Vagina (tissue), 2 donors: ENCODE measurements around the gene MORF4L1. TPM values are rescaled to one million over a fixed set of nuclear protein-coding genes. Genes with fewer than 3 reads are reported as not detected.

Experiments used
- DNase-seq, 2 donors: peaks; one replicate each; pipeline ENCODE4 v3.0.0-alpha.2; 2017; ENCODE audit errors: extremely low spot score in 2 of 2
- H3K27ac ChIP-seq: fragments of 200-600 bp; sonication (generic); one replicate; pipeline ENCODE4 v1.5.1; 2019
- H3K27me3 ChIP-seq: fragments of 200-600 bp; sonication (generic); one replicate; pipeline ENCODE4 v1.5.1; 2019
- H3K36me3 ChIP-seq, 2 donors: fragments of 200-600 bp; sonication (generic); one replicate each; pipeline ENCODE4 v1.5.1; 2017 to 2019
- H3K4me1 ChIP-seq: fragments of 200-600 bp; sonication (generic); one replicate; pipeline ENCODE4 v1.5.1; 2019
- H3K4me3 ChIP-seq, 2 donors: fragments of 200-600 bp; sonication (generic); 1 replicate in 1 of 2; 2 replicates in 1 of 2; pipeline ENCODE4 v1.5.1; 2016 to 2019
- H3K9me3 ChIP-seq: fragments of 200-600 bp; sonication (generic); one replicate; pipeline ENCODE4 v1.5.1; 2019
- CTCF ChIP-seq, 3 experiments: fragments of 450-650 bp in 2 of 3; fragments of 200-600 bp in 1 of 3; sonication (generic) in 1 of 3; IDR thresholded peaks; one replicate each; pipeline ENCODE4 v1.5.1; 2017 to 2019; ENCODE audit warnings: antibody characterized with exemption in 3 of 3, mild to moderate bottlenecking in 2 of 3, moderate library complexity in 2 of 3
- POLR2A ChIP-seq, 2 donors: fragments of 450-650 bp; IDR thresholded peaks; one replicate each; pipeline ENCODE4 v1.6.1; 2017; ENCODE audit warnings: antibody characterized with exemption in 2 of 2, mild to moderate bottlenecking in 2 of 2, moderate library complexity in 2 of 2
- POLR2AphosphoS5 ChIP-seq, 2 donors: sonication (generic); formaldehyde crosslinking; IDR thresholded peaks; one replicate each; pipeline ENCODE4 v1.9.0; 2017; ENCODE audit warnings: antibody characterized with exemption in 2 of 2, mild to moderate bottlenecking in 2 of 2, low read depth in 1 of 2; ENCODE audit not compliant: insufficient read depth in 1 of 2
- intact Hi-C: fragments of 100-400 bp; cut with DNase I; formaldehyde crosslinking; loops from one replicate; pipeline ENCODE4 v1.15.1; 2023
- total RNA-seq: library from RNA; depleted of rRNA; stranded (reverse); fragments of >200 nt; gene quantifications from one replicate; pipeline ENCODE4 v1.2.3, GENCODE V29; 2016

MORF4L1 gene
- total RNA-seq, 1 donor from 2014 or later: 170 TPM

- Histone ChIP-seq H3K9me3 (no peaks in the 10 kb centered on the region), H3K4me3 (no peak overlapping the region), H3K27ac (peak overlapping the region; percentile 57), H3K27me3 (no peaks in the 10 kb centered on the region), H3K36me3 (peaks cover 0 to 18% of the 10 kb centered on the region in 2 donors), H3K4me1 (peaks cover 57% of the 10 kb centered on the region)
- intact Hi-C loops: no loop called here
- TF ChIP-seq POLR2A (IDR thresholded peaks at IDR 0.05): no peak
- TF ChIP-seq CTCF (IDR thresholded peaks at IDR 0.05): no peak
- TF ChIP-seq POLR2AphosphoS5 (IDR thresholded peaks at IDR 0.05; ENCODE audit: insufficient read depth in 1 of 2, low read depth in 1 of 2): peak; percentile 58 to 67
- DNase-seq: no peak
These were observed 58.1 kb downstream of the MORF4L1 start for GRCh38 chr15:78930577-78931388.

- Histone ChIP-seq H3K27ac (peak overlapping the region; percentile 57), H3K4me3 (no peak overlapping the region), H3K36me3 (peaks cover 0 to 10% of the 10 kb centered on the region in 2 donors), H3K4me1 (peaks cover 57% of the 10 kb centered on the region), H3K27me3 (no peaks in the 10 kb centered on the region), H3K9me3 (no peaks in the 10 kb centered on the region)
- TF ChIP-seq POLR2AphosphoS5 (IDR thresholded peaks at IDR 0.05; ENCODE audit: insufficient read depth in 1 of 2, low read depth in 1 of 2) (no peak), POLR2A (IDR thresholded peaks at IDR 0.05) (no peak), CTCF (IDR thresholded peaks at IDR 0.05) (no peak)
- DNase-seq: no peak
- intact Hi-C loops: no loop called here
These were observed 59.0 kb downstream of the MORF4L1 start for GRCh38 chr15:78931439-78932257.

GRCh38 chr15:78932258-78932808, 59.6 kb downstream of the MORF4L1 start:
- peak overlapping the region; percentile 57 for H3K27ac ChIP-seq
- no peak overlapping the region for H3K4me3 ChIP-seq
- peaks cover 0 to 7% of the 10 kb centered on the region in 2 donors for H3K36me3 ChIP-seq
- H3K27me3 ChIP-seq: no peaks in the 10 kb centered on the region
- TF ChIP-seq POLR2A (IDR thresholded peaks at IDR 0.05): no peak
- no peak for TF ChIP-seq POLR2AphosphoS5 (IDR thresholded peaks at IDR 0.05; ENCODE audit: insufficient read depth in 1 of 2, low read depth in 1 of 2)
- peaks cover 57% of the 10 kb centered on the region for H3K4me1 ChIP-seq
- intact Hi-C loops: no loop called here
- no peak for DNase-seq
- no peaks in the 10 kb centered on the region for H3K9me3 ChIP-seq

GRCh38 chr15:78933187-78933822, 60.6 kb downstream of the MORF4L1 start:
- intact Hi-C loops: no loop called here
- Histone ChIP-seq H3K4me3 (no peak overlapping the region), H3K27ac (peak overlapping the region; percentile 51), H3K4me1 (peaks cover 57% of the 10 kb centered on the region), H3K27me3 (no peaks in the 10 kb centered on the region), H3K36me3 (no peaks in the 10 kb centered on the region), H3K9me3 (no peaks in the 10 kb centered on the region)
- no peak for TF ChIP-seq POLR2A (IDR thresholded peaks at IDR 0.05)
- TF ChIP-seq CTCF (IDR thresholded peaks at IDR 0.05): no peak
- TF ChIP-seq POLR2AphosphoS5 (IDR thresholded peaks at IDR 0.05; ENCODE audit: insufficient read depth in 1 of 2, low read depth in 1 of 2): no peak
- no peak for DNase-seq
